Measurements from ENCODE around the gene CSTA.
"Not testable (repeated sequence)": the region's sequence is repeated elsewhere in the genome, so short reads cannot be mapped to it uniquely, and the experiment has no call there.

The CSTA gene

DNA sequence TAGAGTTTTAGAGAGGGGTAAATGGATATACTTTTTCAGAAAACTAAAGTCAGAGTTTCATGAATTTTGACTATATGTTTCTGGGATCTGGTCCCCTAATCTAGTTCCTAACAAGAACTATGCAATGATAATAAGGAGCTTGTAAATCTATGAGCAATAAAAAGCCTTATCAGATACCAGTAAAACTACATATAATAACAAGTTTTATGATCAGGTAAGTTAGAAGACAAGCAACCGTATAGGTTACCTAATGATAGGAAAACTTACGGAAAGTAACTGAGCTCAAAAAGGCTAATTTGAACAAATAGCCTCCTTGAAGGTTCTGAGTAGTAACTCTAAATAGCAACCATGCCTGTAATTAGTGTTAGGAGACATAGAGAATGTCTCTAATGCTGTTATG is 37.0 kb downstream of the CSTA start:
- H3K27me3 ChIP-seq (ENCODE audit: insufficient read depth, poor library complexity, severe bottlenecking), result no peaks in the 10 kb centered on the region
- no peak for DNase-seq (ENCODE audit: low read depth in 1 of 2, low spot score in 1 of 2)
- no peak overlapping the region for H3K4me3 ChIP-seq (replicated peaks; ENCODE audit: insufficient read depth, low read length)
- no peak overlapping the region for H3K27ac ChIP-seq (replicated peaks)
- TF ChIP-seq, protein P1, sequence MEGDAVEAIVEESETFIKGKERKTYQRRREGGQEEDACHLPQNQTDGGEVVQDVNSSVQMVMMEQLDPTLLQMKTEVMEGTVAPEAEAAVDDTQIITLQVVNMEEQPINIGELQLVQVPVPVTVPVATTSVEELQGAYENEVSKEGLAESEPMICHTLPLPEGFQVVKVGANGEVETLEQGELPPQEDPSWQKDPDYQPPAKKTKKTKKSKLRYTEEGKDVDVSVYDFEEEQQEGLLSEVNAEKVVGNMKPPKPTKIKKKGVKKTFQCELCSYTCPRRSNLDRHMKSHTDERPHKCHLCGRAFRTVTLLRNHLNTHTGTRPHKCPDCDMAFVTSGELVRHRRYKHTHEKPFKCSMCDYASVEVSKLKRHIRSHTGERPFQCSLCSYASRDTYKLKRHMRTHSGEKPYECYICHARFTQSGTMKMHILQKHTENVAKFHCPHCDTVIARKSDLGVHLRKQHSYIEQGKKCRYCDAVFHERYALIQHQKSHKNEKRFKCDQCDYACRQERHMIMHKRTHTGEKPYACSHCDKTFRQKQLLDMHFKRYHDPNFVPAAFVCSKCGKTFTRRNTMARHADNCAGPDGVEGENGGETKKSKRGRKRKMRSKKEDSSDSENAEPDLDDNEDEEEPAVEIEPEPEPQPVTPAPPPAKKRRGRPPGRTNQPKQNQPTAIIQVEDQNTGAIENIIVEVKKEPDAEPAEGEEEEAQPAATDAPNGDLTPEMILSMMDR (IDR thresholded peaks at IDR 0.05; ENCODE audit: insufficient read depth, low read length), result no peak
- no peak for TF ChIP-seq POLR2AphosphoS5 (IDR thresholded peaks at IDR 0.05; ENCODE audit: low read depth)
- TF ChIP-seq SPI1 (IDR thresholded peaks at IDR 0.05; ENCODE audit: borderline replicate concordance, low read depth), result no peak
- TF ChIP-seq GABPA (IDR thresholded peaks at IDR 0.05; ENCODE audit: low read depth), result no peak
- TF ChIP-seq, protein P2, sequence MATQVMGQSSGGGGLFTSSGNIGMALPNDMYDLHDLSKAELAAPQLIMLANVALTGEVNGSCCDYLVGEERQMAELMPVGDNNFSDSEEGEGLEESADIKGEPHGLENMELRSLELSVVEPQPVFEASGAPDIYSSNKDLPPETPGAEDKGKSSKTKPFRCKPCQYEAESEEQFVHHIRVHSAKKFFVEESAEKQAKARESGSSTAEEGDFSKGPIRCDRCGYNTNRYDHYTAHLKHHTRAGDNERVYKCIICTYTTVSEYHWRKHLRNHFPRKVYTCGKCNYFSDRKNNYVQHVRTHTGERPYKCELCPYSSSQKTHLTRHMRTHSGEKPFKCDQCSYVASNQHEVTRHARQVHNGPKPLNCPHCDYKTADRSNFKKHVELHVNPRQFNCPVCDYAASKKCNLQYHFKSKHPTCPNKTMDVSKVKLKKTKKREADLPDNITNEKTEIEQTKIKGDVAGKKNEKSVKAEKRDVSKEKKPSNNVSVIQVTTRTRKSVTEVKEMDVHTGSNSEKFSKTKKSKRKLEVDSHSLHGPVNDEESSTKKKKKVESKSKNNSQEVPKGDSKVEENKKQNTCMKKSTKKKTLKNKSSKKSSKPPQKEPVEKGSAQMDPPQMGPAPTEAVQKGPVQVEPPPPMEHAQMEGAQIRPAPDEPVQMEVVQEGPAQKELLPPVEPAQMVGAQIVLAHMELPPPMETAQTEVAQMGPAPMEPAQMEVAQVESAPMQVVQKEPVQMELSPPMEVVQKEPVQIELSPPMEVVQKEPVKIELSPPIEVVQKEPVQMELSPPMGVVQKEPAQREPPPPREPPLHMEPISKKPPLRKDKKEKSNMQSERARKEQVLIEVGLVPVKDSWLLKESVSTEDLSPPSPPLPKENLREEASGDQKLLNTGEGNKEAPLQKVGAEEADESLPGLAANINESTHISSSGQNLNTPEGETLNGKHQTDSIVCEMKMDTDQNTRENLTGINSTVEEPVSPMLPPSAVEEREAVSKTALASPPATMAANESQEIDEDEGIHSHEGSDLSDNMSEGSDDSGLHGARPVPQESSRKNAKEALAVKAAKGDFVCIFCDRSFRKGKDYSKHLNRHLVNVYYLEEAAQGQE (IDR thresholded peaks at IDR 0.05; ENCODE audit: insufficient replicate concordance, low read depth), result no peak

DNA sequence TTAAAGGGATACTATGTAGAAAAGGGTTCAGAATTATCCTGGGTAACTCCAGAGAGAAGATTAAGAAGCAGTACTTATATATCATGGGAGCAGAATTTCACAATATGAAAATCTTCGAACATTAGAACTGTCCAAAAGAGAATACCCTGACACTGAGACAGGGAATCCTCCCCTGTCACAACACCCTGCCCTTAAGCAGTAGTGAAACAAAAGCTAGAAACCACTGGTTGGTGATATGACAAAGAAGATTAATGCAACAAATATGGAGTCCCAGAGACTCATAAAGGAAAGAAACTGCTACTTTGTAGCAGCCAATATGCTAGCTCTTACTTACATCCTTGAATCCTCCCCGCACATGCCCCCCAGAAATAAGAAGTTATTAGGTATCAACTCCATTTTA is 39.4 kb downstream of the CSTA start:
- H3K4me3 ChIP-seq (replicated peaks; ENCODE audit: insufficient read depth, low read length), result no peak overlapping the region
- no peak for DNase-seq (ENCODE audit: low read depth in 1 of 2, low spot score in 1 of 2)
- TF ChIP-seq, protein P1 (IDR thresholded peaks at IDR 0.05; ENCODE audit: insufficient read depth, low read length), result no peak
- TF ChIP-seq, protein P2 (IDR thresholded peaks at IDR 0.05; ENCODE audit: insufficient replicate concordance, low read depth), result no peak
- TF ChIP-seq GABPA (IDR thresholded peaks at IDR 0.05; ENCODE audit: low read depth) (no peak), SPI1 (IDR thresholded peaks at IDR 0.05; ENCODE audit: borderline replicate concordance, low read depth) (no peak), POLR2AphosphoS5 (IDR thresholded peaks at IDR 0.05; ENCODE audit: low read depth) (no peak)

DNA sequence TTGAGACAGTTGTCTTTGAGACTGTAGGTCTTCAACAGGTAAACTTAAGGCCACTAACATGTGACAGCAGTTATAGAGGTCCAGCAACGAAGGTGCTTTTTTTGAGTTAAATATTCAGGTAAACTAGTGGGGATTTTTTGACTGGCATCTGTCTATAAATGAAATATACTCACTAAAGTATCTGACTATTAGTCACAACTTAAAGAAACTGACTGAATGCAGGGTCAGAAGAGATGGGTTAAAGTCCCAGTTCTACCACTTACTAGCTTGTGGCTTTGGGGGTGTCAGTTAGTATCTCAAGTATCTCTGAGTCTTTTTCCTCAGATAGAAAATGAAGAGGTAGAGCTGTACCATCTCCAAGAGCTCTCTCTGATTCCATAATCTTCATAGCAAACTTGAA is 40.0 kb downstream of the CSTA start:
- H3K27me3 ChIP-seq (ENCODE audit: insufficient read depth, poor library complexity, severe bottlenecking), result no peaks in the 10 kb centered on the region
- no peak overlapping the region for H3K27ac ChIP-seq (replicated peaks)
- no peak for DNase-seq (ENCODE audit: low read depth in 1 of 2, low spot score in 1 of 2)
- no peak overlapping the region for H3K4me3 ChIP-seq (replicated peaks; ENCODE audit: insufficient read depth, low read length)
- no peak for TF ChIP-seq GABPA (IDR thresholded peaks at IDR 0.05; ENCODE audit: low read depth)
- no peak for TF ChIP-seq POLR2AphosphoS5 (IDR thresholded peaks at IDR 0.05; ENCODE audit: low read depth)

More for the DNA sequence above, 39.4 kb downstream of the CSTA start:
- no peak overlapping the region for H3K27ac ChIP-seq (replicated peaks)
- no peaks in the 10 kb centered on the region for H3K27me3 ChIP-seq (ENCODE audit: insufficient read depth, poor library complexity, severe bottlenecking)

DNA sequence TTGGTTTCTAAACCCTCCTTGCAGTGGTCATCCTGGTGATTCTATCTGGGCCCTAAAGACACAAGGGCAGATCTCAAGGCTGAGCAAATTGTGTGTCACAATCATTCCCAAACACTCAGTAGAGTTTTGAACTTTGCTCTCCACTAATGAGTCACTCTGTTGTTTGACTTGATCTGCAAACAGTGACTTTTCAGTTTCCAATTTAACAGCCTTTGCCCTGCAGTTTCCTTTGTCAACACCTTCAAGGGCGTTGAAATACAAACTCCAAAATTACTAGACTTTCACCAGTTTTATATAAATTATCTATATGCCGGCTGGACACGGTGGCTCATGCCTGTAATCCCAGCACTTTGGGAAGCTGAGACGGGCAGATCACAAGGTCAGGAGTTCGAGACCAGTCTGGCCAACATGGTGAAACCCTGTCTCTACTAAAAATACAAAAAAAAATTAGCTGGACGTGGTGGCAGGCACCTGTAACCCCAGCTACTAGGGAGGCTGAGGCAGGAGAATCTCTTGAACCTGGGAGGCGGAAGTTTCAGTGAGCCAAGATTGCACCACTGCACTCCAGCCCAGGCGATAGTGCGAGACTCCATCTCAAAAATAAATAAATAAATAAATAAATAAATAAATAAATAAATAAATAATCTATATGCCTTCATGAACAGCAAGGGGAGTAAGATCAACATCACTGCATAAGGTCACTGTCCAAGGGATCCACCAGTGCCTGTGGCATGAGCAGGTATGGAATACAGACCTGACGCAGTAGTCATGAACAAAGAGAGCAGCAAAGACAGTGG is 40.7 kb downstream of the CSTA start:
- not testable (repeated sequence) for H3K27ac ChIP-seq (replicated peaks); H3K27me3 ChIP-seq (ENCODE audit: insufficient read depth, poor library complexity, severe bottlenecking); H3K4me3 ChIP-seq (replicated peaks; ENCODE audit: insufficient read depth, low read length); DNase-seq (ENCODE audit: low read depth in 1 of 2, low spot score in 1 of 2)

DNA sequence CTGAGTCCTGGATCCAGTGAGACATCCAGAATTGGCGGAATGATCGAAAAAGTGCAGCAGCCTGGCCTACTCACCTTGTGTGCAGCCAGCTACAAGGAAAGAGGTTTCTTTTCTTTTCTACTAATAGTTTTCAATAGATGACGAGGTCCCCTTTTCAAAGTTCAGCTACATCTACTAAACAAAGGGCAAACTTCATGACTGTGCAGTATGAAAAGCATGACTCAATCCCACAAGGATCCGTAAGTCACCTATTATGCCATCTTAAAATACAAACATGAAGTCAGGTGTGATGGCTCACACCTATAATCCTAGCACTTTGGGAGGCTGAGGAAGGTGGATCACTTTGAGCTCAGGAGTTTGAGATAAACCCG is 41.3 kb downstream of the CSTA start:
- DNase-seq (ENCODE audit: low read depth in 1 of 2, low spot score in 1 of 2), result no peak
- Histone ChIP-seq H3K27me3 (ENCODE audit: insufficient read depth, poor library complexity, severe bottlenecking) (no peaks in the 10 kb centered on the region), H3K27ac (replicated peaks) (no peak overlapping the region), H3K4me3 (replicated peaks; ENCODE audit: insufficient read depth, low read length) (no peak overlapping the region)
- TF ChIP-seq GABPA (IDR thresholded peaks at IDR 0.05; ENCODE audit: low read depth) (no peak), POLR2AphosphoS5 (IDR thresholded peaks at IDR 0.05; ENCODE audit: low read depth) (no peak), SPI1 (IDR thresholded peaks at IDR 0.05; ENCODE audit: borderline replicate concordance, low read depth) (no peak)
- TF ChIP-seq, protein P2 (IDR thresholded peaks at IDR 0.05; ENCODE audit: insufficient replicate concordance, low read depth), result no peak
- TF ChIP-seq, protein P1 (IDR thresholded peaks at IDR 0.05; ENCODE audit: insufficient read depth, low read length), result no peak

Measured in HL-60 (cell line).